Osteoblast (primary cell): Measurements from ENCODE around the gene MAD1L1. TPM values are rescaled to one million over a fixed set of nuclear protein-coding genes. Genes with fewer than 3 reads are reported as not detected.

Experiments
- DNase-seq: peaks from one replicate; pipeline ENCODE4 v3.0.0; 2011; ENCODE audit warnings: low spot score, mixed read lengths; ENCODE audit not compliant: insufficient read length; ENCODE audit errors: missing footprints
- H2AFZ ChIP-seq: 2 replicates; pipeline ENCODE4 v1.6.0; 2011; ENCODE audit warnings: mild to moderate bottlenecking, low read length
- H3K27ac ChIP-seq: 2 replicates; pipeline ENCODE4 v1.5.1; 2011; ENCODE audit warnings: mild to moderate bottlenecking, low read depth, low read length, moderate library complexity
- H3K27me3 ChIP-seq: 2 replicates; pipeline ENCODE4 v1.6.0; 2012; ENCODE audit warnings: mild to moderate bottlenecking, control low read depth, inconsistent platforms, low read length, moderate library complexity; ENCODE audit not compliant: insufficient read depth
- H3K36me3 ChIP-seq: 2 replicates; pipeline ENCODE4 v1.5.1; 2011; ENCODE audit warnings: mild to moderate bottlenecking, low read length, control low read depth, moderate library complexity; ENCODE audit not compliant: insufficient read depth
- H3K4me1 ChIP-seq: 2 replicates; pipeline ENCODE4 v1.5.1; 2011; ENCODE audit warnings: mild to moderate bottlenecking, low read length, control low read depth, moderate library complexity; ENCODE audit not compliant: insufficient read depth
- H3K4me2 ChIP-seq: 2 replicates; pipeline ENCODE4 v1.6.0; 2011; ENCODE audit warnings: mild to moderate bottlenecking, low read length; ENCODE audit not compliant: insufficient read depth
- H3K4me3 ChIP-seq: fragments of 200-600 bp; sonication (generic); 3 replicates; pipeline ENCODE4 v1.5.1; 2012; ENCODE audit warnings: mild to moderate bottlenecking, low read length, inconsistent platforms; ENCODE audit not compliant: insufficient read depth
- H3K79me2 ChIP-seq: 2 replicates; pipeline ENCODE4 v1.6.0; 2012; ENCODE audit warnings: mild to moderate bottlenecking, low read length, control low read depth, inconsistent platforms; ENCODE audit not compliant: insufficient read depth
- H3K9me3 ChIP-seq: 2 replicates; pipeline ENCODE4 v1.5.1; 2011; ENCODE audit warnings: low read depth, low read length, control low read depth
- H4K20me1 ChIP-seq: 2 replicates; pipeline ENCODE4 v1.6.0; 2012; ENCODE audit warnings: mild to moderate bottlenecking, low read length, control low read depth; ENCODE audit not compliant: insufficient read depth
- total RNA-seq: library from RNA; depleted of rRNA; stranded (reverse); fragments of >200 nt; gene quantifications from 2 replicates; pipeline ENCODE4 v1.2.3, GENCODE V29; 2012
- TF ChIP-seq, protein P1 (sequence below): IDR thresholded peaks from 2 replicates; pipeline ENCODE4 v1.5.1; 2011; ENCODE audit warnings: mild to moderate bottlenecking, low read depth, low read length, moderate library complexity; ENCODE audit errors: extremely low read depth

Gene MAD1L1
- total RNA-seq, 1 donor, result 66.2 TPM

DNA sequence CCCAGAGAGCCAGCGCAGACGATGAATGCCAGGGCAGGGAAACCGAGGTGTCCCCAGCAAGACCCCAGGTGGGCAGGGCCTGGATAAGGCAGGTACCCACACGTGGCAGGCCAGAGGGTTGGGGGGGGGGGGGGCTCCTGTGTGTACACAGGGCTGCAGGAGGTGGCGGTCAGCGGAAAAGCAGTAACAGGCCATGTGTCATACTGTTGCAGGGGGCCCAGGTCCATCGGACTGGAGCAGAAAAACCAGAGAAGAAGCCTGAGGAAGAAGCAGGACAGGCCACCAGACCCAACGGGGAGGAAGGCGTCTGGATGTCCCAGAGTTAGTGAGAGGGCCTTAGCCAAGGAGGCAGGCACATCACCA lies 116.3 kb downstream of the MAD1L1 start:
- no peak for DNase-seq
- H3K4me1 ChIP-seq, result peaks cover 28% of the 10 kb centered on the region
- TF ChIP-seq, protein P1, sequence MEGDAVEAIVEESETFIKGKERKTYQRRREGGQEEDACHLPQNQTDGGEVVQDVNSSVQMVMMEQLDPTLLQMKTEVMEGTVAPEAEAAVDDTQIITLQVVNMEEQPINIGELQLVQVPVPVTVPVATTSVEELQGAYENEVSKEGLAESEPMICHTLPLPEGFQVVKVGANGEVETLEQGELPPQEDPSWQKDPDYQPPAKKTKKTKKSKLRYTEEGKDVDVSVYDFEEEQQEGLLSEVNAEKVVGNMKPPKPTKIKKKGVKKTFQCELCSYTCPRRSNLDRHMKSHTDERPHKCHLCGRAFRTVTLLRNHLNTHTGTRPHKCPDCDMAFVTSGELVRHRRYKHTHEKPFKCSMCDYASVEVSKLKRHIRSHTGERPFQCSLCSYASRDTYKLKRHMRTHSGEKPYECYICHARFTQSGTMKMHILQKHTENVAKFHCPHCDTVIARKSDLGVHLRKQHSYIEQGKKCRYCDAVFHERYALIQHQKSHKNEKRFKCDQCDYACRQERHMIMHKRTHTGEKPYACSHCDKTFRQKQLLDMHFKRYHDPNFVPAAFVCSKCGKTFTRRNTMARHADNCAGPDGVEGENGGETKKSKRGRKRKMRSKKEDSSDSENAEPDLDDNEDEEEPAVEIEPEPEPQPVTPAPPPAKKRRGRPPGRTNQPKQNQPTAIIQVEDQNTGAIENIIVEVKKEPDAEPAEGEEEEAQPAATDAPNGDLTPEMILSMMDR, result no peak
- H3K9me3 ChIP-seq, result no peaks in the 10 kb centered on the region
- H3K4me2 ChIP-seq, result peak overlapping the region; percentile 58
- no peak overlapping the region for H3K4me3 ChIP-seq
- peaks cover 8% of the 10 kb centered on the region for H3K79me2 ChIP-seq
- H3K36me3 ChIP-seq, result no peaks in the 10 kb centered on the region
- no peak overlapping the region for H2AFZ ChIP-seq
- H4K20me1 ChIP-seq, result peaks cover 15% of the 10 kb centered on the region
- H3K27me3 ChIP-seq, result no peaks in the 10 kb centered on the region
- peak overlapping the region; percentile 28 for H3K27ac ChIP-seq

DNA sequence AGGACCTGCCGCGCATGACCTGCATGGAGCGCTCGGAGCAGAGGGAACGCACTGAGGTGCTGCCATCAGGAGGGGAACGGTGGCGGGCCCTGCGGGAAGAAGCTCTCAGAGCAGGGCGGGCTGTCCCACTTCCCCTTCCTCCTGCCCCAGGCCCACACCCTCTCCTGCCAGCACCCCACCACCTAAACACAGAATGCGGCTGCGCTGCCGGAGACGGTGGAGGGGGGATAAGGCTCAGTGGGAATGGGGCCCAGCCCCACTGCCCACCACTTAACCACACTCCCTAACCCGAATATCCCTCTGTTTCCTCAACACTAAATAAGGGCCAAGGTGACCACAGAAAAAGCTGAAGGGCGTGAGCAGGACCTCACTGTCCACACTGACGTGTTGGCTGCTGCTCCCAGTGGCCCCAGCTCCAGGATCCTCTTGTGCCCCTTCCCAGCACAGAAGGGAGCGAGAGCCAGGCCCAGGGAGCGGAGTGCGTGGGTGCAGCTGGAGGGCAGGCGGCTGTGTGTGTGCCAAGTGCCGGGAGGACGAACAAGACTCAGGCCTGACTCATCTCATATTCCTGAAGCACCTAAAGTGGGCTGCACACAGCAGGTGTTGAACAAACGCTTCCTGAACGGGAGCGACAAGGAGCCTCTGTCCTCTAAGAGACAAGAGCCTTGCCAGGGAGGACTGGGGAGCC lies 116.8 kb downstream of the MAD1L1 start:
- Histone ChIP-seq H3K4me3 (peak overlapping the region; percentile 28), H4K20me1 (peaks cover 15% of the 10 kb centered on the region), H2AFZ (no peak overlapping the region), H3K4me1 (peaks cover 29% of the 10 kb centered on the region), H3K4me2 (peak overlapping the region; percentile 58), H3K79me2 (peaks cover 14% of the 10 kb centered on the region), H3K27ac (peak overlapping the region; percentile 28), H3K9me3 (no peaks in the 10 kb centered on the region), H3K36me3 (no peaks in the 10 kb centered on the region), H3K27me3 (no peaks in the 10 kb centered on the region)
- TF ChIP-seq, protein P1, result no peak
- peak; percentile 98 for DNase-seq

DNA sequence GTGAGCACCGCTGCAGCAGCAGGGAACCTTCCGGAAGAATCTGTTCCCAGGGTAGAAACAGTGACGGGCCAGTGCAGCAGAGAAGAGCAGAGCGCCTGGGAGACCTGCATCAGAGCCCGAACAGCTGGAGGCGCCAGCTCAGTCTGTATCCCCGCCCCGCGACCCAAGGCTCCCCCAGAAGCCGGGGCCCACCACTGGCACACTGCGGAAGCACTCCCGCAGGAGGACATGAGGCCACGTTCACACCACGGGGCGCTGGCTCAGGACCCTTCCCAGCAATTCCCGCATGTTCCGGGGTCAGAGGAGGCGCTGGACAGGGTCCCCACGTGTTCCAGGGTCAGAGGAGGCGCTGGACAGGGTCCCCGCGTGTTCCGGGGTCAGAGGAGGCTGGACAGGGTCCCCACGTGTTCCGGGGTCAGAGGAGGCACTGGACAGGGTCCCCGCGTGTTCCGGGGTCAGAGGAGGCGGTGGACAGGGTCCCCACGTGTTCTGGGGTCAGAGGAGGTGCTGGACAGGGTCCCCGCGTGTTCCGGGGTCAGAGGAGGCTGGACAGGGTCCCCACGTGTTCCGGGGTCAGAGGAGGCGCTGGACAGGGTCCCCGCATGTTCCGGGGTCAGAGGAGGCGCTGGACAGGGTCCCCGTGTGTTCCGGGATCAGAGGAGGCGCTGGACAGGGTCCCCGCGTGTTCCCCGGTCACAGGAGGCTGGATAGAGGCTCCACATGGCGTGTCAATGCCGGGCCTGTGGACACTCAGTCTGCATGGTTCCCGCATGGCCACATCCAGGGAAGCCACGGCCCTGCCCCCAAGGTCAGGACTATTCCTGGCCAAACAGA lies 117.6 kb downstream of the MAD1L1 start:
- peaks cover 17% of the 10 kb centered on the region for H3K79me2 ChIP-seq
- H3K27me3 ChIP-seq, result no peaks in the 10 kb centered on the region
- no peak overlapping the region for H3K4me2 ChIP-seq
- no peak overlapping the region for H2AFZ ChIP-seq
- no peaks in the 10 kb centered on the region for H3K9me3 ChIP-seq
- peaks cover 35% of the 10 kb centered on the region for H3K4me1 ChIP-seq
- no peak overlapping the region for H3K27ac ChIP-seq
- no peaks in the 10 kb centered on the region for H3K36me3 ChIP-seq
- H4K20me1 ChIP-seq, result peaks cover 15% of the 10 kb centered on the region
- TF ChIP-seq, protein P1, result no peak
- H3K4me3 ChIP-seq, result no peak overlapping the region
- no peak for DNase-seq

DNA sequence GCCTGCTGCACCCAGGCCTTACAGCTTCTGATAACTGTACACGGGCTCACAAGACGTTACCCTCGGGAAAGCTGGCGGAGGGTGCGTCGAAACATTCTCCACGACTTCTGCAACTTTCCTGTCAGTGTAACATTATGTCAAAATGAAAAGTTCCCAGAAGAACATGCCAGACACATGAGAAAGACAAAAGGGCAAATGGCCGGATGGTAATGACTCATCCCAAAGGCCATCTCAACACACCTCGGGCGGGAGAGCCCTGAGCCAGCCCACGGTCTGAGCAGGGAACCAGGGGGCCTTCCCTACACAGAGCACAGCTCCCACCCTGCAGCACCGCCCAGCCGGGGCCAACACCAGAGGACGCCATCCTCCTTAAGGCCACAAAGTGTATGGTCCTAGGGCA lies 118.7 kb downstream of the MAD1L1 start:
- Histone ChIP-seq H3K4me1 (peaks cover 38% of the 10 kb centered on the region), H3K27ac (peak overlapping the region; percentile 58), H2AFZ (peak overlapping the region; percentile 47), H3K4me2 (peak overlapping the region; percentile 48), H3K27me3 (no peaks in the 10 kb centered on the region), H3K4me3 (no peak overlapping the region), H3K9me3 (no peaks in the 10 kb centered on the region), H3K36me3 (no peaks in the 10 kb centered on the region), H4K20me1 (peaks cover 15% of the 10 kb centered on the region), H3K79me2 (peaks cover 17% of the 10 kb centered on the region)
- TF ChIP-seq, protein P1, result no peak
- peak; percentile 98 for DNase-seq
